Forelimb muscle (tissue), 1 donor: ENCODE data around the gene CELA1. TPM values are rescaled to one million over a fixed set of nuclear protein-coding genes. Genes with fewer than 3 reads are reported as not detected.
"Not testable (repeated sequence)": the region's sequence is repeated elsewhere in the genome, so short reads cannot be mapped to it uniquely, and the experiment has no call there.

ENCODE experiments used
- DNase-seq: peaks from one replicate; pipeline ENCODE4 v3.0.0-alpha.2; 2013; ENCODE audit warnings: low read depth
- polyA plus RNA-seq: library from polyadenylated mRNA; unstranded; fragments of 120-200 nt; gene quantifications from one replicate; pipeline ENCODE4 v1.2.1, GENCODE V29; 2013; ENCODE audit not compliant: insufficient read length

Gene CELA1
- polyA plus RNA-seq, 1 donor, result not detected

DNA sequence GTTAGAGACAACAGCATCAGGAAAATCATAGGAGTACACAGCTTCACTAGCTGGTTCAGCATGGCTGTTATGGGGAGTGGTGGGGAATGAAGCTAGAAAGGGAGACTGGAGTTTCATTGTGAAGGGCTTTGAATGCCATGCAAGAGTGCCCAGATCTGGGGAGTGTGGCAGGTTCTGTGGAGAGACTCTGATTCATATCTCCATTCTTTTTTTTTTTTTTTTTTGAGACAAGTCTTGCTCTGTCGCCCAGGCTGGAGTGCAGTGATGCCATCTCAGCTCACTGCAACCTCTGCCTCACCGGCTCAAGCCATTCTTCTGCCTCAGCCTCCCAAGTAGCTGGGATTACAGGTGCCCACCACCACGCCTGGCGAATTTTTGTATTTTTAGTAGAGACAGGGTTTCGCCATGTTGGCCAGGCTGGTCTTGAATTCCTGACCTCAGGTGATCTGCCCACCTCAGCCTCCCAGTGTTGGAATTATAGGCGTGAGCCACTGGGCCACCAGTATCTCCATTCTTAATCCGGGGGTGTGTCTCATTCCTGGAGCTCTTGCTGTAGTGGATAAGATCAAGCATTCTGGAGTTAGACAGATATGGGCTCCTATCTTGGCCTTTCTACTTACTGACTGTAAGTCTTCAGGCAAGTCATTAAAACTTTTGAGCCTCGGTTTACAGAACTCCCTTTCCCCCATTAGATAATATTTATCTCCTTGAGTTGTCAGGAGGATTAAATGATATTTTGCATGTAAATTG, 28.2 kb downstream of the CELA1 start:
- DNase-seq, result not testable (repeated sequence)

GRCh38 chr12:51311389-51311788, 35.1 kb downstream of the CELA1 start:
- DNase-seq, result no peak

DNA sequence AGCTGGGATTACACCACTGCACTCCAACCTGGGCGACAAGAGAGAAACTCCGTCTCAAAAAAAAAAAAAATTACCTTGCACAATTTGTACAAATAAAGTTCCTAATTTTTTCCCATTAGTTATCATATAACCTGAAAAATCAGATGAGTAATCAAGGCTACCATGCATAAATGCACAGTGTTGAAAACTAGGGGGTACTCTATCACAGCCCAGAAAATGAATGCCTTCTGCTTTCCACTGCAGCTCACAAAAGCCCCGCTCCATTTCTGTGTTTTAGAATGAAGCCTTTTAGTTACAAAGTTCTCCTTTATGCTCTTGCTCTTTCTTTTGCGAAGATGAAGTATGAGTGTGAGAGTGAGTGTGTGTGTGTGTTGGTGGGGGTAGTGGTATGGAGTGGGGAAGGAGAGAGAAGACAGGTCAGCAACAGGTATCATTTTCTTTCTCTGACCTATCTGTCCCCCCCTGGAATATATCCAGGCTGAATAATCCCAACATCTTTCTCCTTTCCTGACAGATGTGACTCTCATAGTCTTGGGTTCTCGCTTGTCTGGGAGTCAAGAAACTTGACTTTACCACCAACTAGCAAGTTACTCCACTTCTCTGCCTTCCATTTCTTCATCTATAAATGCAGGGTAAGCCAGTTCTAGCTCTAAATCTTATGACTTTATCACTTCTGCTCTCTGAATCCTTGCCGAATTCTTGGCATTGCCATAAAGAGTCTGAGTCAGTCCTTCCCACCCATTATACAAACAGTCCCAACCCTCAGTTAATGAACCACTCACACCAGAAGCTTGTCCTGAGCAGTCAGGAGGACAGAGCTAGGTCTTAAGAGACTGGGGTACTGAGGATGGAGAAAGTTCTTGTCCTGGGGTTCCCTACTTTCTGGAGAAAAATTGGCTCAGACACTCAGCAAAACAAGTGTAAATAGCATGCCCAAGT, 38.6 kb downstream of the CELA1 start:
- DNase-seq, result no peak

DNA sequence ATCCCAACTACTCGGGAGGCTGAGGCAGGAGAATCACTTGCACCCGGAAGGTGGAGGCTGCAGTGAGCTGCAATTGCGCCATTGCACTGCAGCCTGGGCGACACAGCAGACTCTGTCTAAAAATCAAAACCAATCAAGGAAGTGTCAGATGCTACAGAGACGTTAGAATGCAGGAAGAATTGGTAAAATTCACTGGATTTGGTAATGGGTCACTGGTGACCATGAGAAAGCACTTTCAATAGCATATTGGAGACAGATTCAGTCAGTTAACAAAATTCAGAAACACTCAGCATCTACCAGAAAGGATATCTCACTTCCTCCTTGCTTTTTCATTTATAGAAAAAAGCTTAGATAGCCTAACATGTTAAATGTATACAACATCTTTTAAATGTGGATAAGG, 40.0 kb downstream of the CELA1 start:
- no peak for DNase-seq

DNA sequence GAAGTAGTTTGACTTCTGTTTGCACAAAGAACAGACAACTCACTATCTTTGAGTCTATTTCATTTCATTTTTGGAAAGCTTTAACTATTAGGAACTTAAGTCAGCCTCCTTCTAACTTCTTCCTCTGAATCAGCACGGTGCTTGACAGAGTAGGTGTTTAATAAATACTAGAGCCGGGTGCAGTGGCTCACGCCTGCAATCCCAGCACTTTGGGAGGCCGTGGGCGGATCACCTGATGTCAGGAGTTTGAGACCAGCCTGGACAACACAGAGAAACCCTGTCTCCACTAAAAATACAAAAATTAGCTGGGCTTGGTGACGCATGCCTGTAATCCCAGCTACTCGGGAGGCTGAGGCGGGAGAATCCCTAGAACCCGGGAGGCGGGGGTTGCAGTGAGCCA, 45.7 kb downstream of the CELA1 start:
- not testable (repeated sequence) for DNase-seq

DNA sequence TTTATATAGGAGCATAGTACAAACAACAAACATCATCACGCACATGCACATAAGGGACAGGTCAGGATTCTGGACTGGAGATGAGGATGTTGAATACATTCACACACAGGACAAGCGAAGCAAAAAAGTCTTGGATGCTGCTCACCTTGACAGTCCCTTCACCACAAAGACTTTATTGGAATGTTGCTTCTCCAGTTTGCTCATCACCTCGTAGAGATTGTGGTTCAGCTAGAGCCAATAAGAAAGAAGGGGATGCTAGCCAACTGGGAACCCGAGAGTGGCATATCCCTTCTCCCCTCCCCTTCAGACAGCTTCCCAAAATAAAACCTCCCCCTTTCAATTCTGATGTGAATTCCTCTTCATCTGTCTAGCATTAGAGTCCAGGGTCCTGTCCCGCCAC, 50.8 kb downstream of the CELA1 start:
- no peak for DNase-seq

GRCh38 chr12:51294097-51294496, 52.4 kb downstream of the CELA1 start:
- not testable (repeated sequence) for DNase-seq

DNA sequence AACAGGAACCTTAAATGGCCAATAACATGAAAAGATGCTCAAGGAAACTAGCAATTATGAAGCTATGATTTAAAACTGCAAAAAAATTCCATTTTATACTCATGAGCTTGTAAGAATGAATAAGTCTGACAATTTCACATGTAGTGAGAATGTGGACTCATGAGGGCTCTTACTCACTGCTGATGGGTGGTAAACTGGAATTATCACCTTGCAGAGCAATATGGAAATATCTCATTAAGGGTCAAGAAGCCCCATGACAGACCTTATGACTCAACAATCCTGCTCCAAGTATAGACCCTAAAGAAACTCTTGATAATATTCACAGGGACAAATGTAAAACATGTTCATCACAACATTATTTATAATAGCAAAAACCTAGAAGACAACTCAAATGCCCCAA, 52.8 kb downstream of the CELA1 start:
- no peak for DNase-seq

DNA sequence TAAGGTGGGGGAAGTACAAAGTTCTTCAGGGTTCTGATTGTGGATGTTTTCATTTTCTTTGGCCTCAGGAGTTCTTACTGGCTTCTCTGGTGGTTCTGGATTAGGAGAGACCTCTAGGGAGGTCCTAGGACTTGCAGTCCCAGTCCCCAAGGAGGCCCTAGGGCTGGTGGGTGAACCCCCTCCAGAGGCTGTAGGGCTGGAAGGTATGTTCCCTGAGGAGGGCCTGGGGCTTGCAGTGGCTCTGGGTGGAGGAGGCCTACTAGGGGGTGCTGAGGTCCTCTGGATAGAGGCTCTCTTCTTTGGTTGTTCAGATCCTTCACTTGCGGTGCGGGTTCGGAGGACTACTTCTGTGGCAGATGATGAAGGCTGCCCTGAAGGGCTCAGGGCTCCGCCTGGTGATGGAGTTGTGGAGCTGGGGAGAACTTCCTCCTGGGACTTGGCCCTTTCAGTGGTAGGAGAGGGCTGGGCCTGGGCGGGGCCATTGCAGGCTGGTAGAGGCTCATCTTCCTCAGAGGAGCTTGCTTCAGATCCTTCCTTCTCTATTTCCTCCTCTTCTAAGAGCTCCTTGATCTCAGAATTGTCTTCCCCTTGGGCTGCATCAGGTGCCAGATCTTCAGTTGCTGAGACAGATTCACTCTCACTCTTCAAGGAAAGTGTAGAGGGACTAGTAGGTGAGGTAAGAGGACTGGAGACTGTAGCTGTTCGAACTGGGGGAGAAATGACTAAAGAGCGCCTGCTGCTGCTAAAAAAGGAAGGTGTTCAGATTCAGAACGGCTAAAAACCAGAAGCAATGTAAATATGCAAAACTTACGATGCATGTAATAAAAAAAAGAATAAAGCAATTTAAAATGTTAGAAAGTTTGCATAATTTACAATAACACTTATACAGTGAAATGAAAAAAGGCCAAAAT, 54.6 kb downstream of the CELA1 start:
- DNase-seq, result not testable (repeated sequence)

DNA sequence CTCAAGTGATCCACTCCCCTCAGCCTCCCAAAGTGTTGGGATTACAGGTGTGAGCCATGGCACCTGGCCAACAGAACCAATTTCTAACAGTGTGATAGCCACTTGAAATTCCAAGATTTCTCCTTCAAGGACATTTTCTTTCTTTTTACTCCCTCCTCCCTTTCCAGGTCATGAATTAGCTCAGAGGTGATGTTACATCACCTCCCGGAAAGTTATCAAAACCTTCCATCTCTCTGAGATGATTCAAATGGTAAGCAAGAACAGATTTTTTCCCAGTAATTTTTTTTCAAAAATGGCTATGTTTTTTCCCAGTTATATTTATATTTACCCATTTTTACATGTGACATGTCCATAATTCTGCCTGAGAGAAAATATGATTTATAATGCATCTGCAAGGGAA, 60.6 kb downstream of the CELA1 start:
- DNase-seq, result no peak

GRCh38 chr12:51281202-51281924, 65.1 kb downstream of the CELA1 start:
- DNase-seq, result no peak

Other genes starting within 250 kb of the CELA1 start
- 41.4 TPM for gene TFCP2, start 173.5 kb downstream of the CELA1 start, polyA plus RNA-seq
- gene POU6F1, start 128.6 kb downstream of the CELA1 start, polyA plus RNA-seq, result 7.9 TPM
- gene DAZAP2, start 107.9 kb downstream of the CELA1 start, polyA plus RNA-seq, result 68.3 TPM
- gene SMAGP, start 76.3 kb downstream of the CELA1 start, polyA plus RNA-seq, result 7.0 TPM
- 2.2 TPM for gene BIN2, start 22.5 kb downstream of the CELA1 start, polyA plus RNA-seq
- 0.23 TPM for gene GALNT6, start 44.7 kb upstream of the CELA1 start, polyA plus RNA-seq
- 0.65 TPM for gene SLC4A8, start 78.2 kb upstream of the CELA1 start, polyA plus RNA-seq
- 0.27 TPM for gene SCN8A, start 244.6 kb upstream of the CELA1 start, polyA plus RNA-seq